ENCODE data around the gene ZNF101.

Gene ZNF101

DNA sequence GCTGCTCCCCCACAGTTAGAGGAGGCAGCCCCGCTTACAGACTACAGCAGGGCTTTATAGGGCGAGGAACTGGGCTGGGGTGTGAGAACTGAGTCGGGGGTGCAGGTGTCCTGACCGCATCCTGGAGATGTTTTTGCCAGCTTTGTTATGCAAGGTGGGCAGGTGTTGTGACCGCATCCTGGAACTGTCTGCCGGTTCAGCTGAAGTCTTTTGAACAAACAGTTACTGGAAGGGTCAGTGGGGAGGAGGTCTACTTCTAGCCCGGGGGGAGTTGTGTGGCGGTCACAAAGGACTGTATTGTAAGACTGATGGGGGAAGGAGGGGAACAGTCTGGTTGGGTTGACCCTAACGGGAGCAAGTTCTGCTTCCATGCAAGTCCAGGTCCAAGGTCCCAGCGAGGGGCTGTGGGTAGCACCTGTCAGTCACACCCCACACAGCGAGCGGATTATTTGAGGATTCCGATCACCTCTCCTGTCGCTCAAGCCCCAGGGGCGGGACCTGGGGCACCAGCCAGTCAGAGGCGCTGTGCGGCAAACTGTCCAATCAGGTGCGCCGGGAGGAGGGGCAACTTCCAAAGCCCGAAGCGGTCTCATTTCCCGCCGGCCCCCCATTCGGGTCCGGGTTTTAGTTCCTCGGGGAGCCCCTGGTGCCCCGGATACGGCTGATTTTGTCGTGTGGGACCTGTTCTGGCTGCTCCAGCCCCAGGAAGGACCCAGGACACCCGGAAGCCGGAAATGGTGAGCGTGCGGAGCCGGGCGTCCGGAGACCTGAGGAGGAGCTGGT, at the start of gene ZNF101:
ZNF101 (plus strand) TSS at position 610 of the 783 bp plus-strand sequence; CDS start at position 735, 125 bp downstream.
- peak; percentile 95 for DNase-seq (ENCODE audit: low spot score)

DNA sequence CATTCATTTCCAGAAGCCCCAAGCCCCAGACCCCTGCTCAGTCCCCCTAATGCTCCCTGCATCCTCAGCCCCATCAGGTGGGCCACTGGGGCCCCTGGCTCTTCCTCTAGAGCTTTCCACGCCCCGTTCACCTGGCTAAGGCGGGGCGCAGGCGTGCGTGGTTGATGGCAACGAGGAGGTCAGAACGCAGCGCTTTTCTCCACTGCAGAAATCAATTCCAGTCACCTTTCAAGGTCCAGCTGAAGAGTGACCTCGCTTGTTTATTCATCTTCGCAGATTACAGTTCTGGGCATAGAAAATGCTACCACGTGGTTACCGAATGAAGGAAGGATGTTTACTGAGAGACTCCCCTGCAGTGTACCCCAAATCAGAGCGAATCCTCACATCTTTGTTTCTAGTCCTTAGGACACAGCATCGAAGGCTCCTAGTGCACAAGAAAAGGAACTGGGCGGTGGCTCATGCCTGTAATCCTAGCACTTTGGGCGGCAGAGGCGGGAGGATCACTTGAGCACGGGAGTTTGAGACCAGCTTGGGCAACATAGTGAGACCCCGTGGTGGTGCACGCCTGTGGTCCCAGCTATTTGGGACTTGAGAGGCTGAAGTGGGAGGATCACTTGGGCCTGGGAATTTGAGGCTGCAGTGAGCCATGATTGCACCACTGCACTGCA, 49.3 kb upstream of the ZNF101 start:
- DNase-seq (ENCODE audit: low spot score), result no peak

DNA sequence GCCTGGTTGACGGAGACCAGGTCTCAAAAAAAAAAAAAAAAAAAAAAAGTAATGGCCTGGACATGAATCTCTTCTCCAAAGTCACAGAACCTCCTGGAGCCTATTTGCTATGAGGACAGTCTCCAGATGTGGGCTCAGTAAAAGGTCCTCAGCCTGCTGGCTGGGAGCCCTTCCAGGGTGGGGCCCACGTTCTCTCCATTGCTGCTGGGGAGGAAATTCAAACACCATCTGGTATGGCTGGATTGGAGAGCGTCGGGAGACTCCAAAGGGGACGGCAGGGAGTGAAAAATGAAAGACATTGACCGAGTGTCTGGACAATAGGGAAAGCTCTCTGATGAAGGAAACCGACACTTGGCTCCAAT, 48.8 kb upstream of the ZNF101 start:
- no peak for DNase-seq (ENCODE audit: low spot score)

DNA sequence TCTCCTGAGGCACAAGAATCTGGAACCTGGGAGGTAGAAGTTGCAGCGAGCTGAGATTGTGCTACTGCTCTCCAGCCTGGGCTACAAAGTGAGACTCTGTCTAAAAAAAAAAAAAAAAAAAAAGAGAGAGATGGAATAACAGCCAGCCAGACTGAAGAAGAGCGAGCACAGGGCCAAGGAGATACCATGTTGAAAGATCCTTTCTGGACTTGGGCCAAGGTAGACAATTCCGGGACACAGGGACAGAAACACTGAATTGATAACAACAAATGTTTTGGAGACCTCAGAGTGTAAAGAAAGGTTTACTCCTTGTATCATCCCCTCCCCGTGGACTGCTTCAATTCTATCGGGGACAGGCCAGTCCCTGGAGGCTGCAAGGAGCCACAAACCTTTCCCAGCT, 45.3 kb upstream of the ZNF101 start:
- DNase-seq (ENCODE audit: low spot score), result no peak

DNA sequence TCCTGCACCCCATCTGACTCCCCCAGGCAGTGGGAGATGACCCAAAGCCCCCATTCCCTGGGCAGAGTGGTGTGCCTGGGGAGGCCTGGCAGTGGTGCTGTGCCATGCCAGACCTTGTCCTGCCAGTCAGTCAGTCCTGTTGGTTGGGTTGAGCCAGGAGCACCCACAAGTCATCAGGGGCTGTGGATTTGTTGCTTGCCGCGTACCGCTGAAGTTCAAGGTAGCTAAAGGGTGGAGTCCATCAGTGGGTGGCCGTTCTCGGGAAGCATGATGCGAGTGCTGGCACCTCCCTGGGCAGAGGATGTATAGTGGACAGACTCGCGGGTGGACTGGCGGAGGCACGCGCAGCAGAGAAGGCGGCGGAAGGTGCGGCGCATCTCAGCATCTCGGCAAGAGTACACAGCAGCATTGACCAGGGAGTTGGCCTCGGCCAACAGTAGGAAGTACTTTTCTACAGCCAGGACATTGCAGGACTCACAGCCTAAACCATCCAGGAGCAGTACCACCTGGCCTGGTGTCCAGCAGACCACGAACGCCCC, 44.5 kb upstream of the ZNF101 start:
- DNase-seq (ENCODE audit: low spot score), result no peak

DNA sequence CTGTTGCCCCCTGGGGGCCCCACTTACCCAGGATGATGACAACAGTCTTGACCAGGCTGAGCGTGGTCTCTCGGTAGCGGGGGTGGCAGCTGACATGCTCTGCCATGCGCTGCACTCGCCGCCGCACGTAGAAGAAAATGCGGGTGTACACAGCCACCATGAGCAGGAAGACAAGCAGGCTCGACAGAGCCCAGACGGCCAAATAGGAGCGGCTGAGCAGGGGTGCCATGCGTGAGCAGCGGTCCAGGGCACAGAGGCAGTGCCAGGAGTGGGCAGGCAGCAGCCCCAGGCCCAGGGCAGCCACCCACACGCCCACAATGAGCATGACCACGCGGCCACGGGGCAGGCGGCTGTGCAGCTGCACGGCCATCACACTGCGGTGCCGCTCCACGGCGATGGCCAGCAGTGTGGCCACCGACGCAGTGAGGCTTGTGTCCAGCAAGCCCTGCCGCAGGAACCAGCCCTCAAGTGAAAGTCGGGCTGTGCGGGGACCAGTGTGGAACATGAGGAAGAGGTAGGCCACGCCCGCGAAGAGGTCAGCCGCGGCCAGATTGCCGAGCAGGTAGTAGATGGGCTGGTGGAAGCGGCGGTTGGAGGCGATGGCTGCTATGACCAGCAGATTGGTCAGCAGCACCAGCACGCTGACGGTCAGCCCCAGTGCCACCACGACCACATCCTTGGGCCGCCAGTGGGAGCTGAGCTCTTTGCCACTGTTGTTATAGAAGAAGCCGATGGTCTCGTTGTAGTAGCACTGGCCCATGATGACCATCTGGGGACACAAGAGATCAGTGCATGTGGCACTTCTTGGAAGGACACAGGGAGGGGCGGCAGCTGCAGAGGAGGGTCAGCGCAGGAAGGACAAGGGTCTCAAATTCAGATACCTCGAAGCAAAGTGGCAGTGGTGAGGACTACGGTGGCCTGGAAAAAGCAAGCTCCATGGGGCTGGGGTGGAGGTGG, 41.8 kb upstream of the ZNF101 start:
- DNase-seq (ENCODE audit: low spot score), result no peak

DNA sequence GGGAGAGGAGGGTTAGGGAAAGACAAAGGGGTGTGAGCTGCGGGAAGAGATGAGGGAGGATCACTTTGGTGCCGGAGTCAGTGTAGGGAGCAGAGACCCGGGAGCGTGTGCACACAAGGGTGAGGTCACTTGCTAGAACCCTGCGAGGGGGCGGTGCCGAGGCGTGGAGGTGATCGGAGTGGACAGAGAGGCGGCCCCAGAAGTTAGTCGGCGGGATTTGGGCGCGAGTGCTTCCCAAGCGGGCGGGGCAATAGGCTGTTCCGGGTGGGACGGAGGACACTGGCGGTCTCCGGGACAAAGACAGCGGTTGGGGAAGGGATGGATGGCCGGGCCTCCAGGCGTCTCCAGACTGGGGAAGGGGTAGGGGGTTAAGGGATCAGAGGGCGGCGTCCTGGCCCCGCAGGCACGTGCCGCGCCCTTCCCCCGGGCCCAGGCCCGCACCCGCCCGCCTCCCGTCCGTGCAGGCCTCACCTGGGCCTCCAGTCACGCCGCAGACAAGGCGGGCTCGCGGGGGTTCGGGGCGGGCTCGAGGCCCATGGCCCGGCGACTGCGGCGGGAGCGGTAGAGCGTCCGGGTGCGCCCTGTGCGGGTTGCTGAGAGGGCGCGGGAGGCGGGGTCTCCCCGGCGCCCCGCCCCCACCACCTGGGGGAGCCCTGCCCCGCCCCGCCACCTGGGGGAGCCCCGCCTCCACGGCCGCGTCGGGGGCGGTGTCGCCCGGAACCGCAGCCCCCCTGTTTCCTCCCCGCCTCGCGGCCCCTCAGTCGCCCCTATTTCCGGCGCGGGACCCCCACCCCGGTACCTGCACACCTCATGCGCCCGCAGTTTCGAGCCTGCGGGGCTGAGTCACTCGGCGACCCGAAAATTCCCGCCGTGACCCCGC, 40.8 kb upstream of the ZNF101 start, which contains the start of gene LPAR2:
LPAR2 (minus strand) TSS at position 600 of the 880 bp plus-strand sequence. CDS start 945 bp downstream, outside the sequence.
- peak; percentile 58 for DNase-seq (ENCODE audit: low spot score)

DNA sequence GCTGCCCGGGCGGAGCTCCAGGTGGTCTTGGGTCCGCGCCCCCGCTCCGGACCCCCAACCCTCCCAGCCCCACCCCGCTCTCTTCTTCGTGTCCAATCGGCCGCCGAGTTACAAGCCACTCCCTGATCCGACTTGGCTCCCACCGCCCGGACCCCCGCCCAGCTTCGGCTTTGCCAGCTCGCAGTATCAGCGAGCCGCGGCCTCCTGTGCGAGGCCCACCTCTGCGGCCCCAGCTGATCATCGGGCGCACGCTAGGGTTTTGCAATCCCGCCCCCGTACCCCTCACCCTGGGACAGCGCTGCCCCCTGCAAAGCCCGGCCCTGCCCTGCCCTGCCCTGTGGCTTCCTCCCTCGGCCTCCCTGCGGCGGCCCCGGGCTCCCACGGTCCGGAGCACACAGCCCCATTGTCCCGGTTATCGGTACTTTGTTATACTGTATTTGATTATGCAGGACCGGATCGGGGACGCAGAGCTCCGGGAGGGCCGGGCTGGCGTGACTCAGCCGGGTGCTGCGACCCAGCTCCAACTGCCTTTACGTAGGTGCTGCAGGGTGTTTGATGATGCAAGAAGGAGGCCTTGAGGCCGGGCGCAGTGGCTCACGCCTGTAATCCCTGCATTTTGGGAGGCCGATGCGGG, 40.0 kb upstream of the ZNF101 start:
- DNase-seq (ENCODE audit: low spot score), result no peak

DNA sequence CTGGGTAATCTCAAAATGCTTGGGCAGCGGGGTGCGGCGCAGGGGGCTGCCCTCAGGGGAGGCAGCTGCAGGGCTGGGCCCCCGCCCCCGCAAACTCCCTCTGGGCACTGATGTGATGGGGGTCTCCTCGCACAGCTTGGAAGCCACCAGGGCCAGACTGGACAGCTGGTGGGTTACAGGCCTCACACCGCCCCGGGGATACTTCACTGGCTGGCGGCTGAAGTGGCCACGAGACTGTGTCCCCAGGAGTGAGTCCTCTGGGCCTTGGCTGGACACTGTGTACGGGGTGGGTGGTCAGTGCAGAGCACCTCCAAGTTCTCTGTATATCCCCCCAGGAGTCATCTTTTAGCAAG, 38.6 kb upstream of the ZNF101 start:
- DNase-seq (ENCODE audit: low spot score), result no peak

DNA sequence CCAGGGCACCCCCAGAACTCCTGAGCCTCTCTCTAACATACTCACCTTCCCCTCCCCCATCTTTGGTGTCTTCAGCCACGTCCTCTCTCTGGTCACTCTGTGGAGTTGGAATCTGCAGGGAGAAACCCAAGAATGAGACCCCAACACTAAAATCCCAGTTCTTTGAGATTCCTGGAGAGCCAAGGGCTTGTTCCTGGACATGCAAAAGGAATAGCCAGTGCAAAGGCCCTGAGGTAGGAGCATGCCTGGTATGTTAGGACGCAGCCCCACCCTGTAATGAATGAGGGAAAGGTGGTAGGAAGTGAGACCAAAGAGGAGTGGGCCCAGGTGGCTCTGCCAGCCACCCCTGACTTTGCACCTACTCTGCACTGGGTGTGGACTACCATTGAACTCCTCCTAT, 38.2 kb upstream of the ZNF101 start:
- DNase-seq (ENCODE audit: low spot score), result no peak

DNA sequence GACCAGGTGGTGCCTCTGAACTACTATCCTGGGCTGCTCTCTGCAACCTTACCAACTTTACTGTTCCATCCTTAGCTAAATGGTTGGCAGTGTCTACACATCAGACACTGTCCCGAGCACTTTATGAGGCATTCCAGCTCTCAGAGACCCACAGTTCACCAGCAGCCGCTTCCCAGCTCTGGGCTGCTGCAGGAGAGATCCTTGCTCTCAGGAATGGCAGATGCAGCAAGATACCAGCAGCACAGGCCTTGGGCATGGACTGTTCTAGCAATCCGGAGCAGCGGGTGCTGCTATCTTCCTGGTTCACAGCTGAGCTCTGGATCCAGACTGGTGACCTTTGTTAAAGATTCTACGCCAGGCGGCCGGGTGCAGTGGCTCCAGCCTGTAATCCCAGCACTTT, 37.3 kb upstream of the ZNF101 start:
- DNase-seq (ENCODE audit: low spot score), result no peak

DNA sequence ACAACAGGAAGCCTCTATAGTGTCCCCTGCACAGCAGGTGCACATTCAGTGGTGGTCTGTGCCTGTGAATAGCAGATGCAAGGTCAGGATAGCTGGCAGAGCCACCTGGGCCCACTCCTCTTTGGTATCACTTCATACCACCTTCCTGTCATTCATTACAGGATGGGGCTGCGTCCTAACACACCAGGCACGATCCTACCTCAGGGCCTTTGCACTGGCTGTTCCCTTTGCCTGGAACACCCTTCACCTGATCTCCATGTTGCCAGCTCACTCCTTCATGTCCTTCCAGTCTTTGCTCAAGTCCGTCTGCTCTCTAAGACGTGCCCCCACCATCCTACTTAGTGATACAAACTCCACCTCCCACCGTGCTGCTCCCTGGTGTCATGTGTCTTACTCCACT, 36.0 kb upstream of the ZNF101 start:
- no peak for DNase-seq (ENCODE audit: low spot score)

DNA sequence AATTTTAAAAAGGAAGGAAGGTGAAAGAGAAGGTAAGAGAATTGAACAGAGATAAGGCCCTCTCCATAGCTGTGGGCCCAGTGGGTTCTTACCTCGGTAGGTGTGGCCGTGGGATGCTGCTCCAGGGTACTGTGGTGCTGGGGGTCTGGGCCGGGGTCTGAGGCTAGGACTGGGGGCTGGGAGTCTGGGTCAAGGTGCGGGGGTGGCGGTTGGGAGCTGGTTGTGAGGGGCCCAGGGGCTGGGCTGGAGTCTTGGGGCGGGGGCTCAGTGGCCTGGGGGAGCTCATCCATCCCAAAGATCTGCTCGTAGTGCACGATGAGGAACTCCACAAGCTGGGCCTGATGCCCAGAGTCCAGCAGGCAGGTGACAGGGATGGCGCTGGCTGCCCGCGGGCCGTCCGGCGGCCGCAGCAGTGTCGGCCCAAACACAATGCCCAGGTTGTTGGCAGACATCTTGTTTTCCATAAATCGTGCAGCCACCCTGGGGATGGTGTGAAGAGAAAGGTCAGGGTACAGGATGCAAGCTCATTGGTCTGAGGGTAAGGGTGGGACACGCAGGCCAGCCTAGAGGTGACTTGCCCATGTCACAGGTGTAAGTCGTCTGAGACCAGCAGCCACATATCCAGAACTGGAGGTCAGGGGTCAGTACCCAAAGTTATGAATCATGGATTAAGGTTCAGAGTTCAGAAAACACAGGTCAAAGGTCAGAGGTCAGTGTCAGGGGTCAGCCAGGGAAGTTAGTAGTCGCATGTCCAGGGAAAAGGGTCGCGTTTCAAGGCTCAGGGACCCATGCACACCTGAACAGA, 34.7 kb upstream of the ZNF101 start:
- DNase-seq (ENCODE audit: low spot score), result no peak

DNA sequence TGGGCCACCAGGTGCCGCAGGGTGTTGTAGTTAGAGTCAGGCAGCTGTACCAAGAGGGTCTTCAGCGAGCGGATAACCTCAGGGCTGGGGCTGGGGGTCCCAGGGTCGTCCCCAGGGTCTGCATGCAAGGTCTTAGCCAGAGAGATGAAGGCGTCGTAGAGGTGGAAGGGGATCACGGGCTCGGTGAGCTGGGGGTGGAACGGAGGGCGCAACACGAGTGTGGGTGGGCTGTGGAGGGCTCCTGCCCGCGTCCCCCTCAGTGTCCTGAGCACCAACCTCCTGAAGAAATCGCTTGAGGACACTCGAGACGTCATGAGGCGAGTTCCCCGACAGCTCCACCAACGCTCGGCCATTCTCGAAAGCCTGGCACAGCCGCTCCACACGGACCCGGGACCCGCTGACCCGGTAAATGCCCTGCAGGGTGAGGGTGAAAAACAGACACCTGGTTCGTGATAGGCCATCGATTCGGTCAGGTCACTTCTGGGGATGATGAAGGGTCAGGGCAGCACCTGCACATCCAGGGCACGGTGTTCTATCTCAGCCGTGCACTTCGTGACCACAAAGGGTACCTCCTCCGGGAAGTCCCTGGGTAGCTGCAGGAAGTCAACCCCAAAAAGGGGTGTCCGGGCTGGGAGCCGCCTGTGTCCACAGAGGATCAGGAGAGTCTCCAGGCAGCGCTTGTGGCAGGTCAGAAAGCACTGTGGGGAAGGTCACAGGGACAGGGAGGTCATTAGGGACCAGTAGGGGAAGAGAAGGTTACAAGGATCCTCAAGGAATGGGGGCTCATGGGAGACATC, 33.9 kb upstream of the ZNF101 start:
- no peak for DNase-seq (ENCODE audit: low spot score)

DNA sequence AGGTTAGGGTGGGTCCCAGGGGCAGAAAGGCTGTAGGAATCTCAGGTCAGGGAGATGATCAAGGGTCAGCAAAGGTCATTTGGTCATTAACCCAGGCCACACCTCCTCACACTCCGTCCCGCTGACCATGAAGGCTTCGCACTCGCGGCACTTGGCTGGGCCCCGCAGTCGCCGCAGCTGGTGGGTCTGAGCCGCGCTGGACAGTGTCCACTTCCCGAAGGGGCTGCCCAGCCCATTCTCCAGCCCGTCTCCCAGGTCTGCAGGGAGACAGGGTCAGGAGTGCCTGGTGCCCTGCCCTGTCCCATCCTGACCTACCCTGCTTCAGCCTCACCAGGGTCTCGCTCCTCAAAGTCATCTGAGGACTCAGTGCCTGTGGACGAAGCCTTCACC, 33.3 kb upstream of the ZNF101 start:
- no peak for DNase-seq (ENCODE audit: low spot score)

DNA sequence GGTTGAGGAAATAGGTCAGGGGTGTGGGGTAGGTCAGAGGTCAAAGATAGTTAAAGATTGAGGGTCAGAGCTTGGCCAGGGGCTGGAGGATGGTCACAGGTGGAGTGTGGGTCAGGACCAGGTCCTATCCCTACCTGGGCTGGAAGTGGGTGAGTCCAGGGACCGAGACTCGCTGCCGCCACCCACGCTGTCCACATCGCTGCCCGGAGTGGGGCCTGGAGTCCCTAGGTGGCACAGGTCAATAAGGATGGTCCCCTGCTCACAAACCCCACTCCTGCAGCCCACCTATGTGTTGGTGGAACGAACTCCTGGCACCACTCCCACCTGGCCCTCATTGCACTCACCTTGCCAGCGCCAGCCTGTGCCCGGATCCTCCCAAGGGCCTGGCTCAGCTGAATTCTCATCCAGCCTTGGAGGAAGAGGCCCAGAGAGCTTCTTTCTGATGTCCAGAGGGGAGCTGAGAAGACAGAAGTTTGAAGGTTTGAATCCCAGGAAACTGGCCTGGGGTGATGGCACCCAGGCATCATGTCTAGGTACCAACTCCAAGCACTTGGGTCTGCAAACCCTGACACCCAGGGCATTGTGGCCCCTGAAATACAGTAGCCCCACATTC, 32.0 kb upstream of the ZNF101 start:
- no peak for DNase-seq (ENCODE audit: low spot score)

DNA sequence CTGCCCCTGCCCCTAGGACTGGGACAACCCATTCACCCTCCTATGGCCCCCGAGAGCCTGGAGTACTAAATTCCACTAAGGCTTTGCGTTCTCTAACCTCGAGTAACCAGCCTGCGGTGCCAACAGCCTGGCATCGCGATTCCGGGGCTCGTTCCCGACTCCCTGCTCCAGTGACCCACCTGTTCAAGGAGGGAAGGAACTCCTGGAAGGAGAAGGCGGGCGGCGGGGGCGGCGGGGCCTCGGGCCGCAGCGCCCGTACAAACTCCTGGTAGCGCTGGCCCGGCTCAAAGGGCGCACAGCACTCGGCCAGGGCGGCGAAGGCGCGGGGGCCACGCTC, 31.5 kb upstream of the ZNF101 start:
- DNase-seq (ENCODE audit: low spot score), result no peak

DNA sequence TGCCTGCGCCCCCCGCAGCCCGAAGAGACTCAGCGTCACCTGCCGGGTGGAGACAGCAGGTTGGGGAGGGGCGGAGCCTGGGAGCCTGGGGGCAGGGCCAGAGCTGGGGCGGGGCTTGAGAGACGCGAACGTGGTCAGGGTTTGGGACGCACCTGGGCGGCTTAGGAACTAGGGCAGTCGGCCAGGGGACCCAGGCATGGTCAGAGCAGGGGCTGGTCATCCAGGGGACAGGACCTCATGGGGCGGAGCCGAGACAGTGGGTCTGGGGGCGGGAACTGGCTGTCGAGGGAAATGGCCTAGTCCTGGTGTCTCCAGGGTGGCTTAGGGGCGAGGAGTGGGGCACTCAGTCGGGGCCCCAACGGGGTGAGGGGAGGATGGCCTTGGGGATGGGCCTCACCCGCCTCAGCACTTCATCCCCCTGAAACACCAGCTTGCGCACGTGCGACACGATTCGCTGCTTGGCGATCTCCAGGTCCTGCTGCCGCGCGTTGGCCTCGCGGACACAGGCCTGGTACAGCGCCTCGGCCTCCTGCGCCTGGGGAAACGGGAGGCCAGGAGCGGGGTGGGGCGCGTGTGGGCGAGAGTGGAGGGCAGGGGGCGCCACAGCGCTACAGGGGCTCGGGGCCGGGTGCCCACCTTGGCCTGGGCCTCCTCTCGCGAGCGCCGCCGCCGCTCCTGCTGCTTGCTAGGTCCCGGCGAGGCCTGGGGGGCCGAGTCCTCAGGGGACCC, 31.0 kb upstream of the ZNF101 start:
- DNase-seq (ENCODE audit: low spot score), result no peak
